Measurements from ENCODE around the gene CFAP54. TPM values are rescaled to one million over a fixed set of nuclear protein-coding genes. Genes with fewer than 3 reads are reported as not detected.

The CFAP54 gene
- total RNA-seq, 1 experiment from 2014 or later = 0.64 TPM

- Histone ChIP-seq H3K4me3 (ENCODE audit: low read depth in 2 of 2, low read length in 2 of 2) (no peak overlapping the region), H3K27me3 (ENCODE audit: control insufficient read depth, insufficient read depth, low read length) (no peaks in the 10 kb centered on the region), H3K27ac (ENCODE audit: low read length) (no peak overlapping the region), H3K9me3 (ENCODE audit: control insufficient read depth, insufficient read depth, low read depth, low read length) (no peaks in the 10 kb centered on the region), H3K36me3 (ENCODE audit: control insufficient read depth, insufficient read depth, low read length) (no peaks in the 10 kb centered on the region), H3K4me1 (ENCODE audit: control insufficient read depth, insufficient read depth, low read length) (no peaks in the 10 kb centered on the region)
- in situ Hi-C loops (cut with HindIII; ENCODE audit: low pct_unique_long_range_greater_than_20kb, low sequenced_read_pairs) = no loop called here
- no TSS peak for BruUV-seq (replicated peaks)
- ATAC-seq (no peak), DNase-seq (ENCODE audit: low read depth, low spot score) (peak; percentile 53)
- POLR2A ChIA-PET = no interaction called here
- CTCF ChIA-PET = no interaction called here
- TF ChIP-seq SIN3A (IDR thresholded peaks at IDR 0.05; ENCODE audit: borderline replicate concordance, insufficient read depth, low read depth, low read length) = no peak
- TF ChIP-seq, protein P1, sequence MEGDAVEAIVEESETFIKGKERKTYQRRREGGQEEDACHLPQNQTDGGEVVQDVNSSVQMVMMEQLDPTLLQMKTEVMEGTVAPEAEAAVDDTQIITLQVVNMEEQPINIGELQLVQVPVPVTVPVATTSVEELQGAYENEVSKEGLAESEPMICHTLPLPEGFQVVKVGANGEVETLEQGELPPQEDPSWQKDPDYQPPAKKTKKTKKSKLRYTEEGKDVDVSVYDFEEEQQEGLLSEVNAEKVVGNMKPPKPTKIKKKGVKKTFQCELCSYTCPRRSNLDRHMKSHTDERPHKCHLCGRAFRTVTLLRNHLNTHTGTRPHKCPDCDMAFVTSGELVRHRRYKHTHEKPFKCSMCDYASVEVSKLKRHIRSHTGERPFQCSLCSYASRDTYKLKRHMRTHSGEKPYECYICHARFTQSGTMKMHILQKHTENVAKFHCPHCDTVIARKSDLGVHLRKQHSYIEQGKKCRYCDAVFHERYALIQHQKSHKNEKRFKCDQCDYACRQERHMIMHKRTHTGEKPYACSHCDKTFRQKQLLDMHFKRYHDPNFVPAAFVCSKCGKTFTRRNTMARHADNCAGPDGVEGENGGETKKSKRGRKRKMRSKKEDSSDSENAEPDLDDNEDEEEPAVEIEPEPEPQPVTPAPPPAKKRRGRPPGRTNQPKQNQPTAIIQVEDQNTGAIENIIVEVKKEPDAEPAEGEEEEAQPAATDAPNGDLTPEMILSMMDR (IDR thresholded peaks at IDR 0.05) = no peak
- TF ChIP-seq TCF7L2 (IDR thresholded peaks at IDR 0.05; ENCODE audit: low read depth, low read length) = no peak
- TF ChIP-seq POLR2AphosphoS5 (IDR thresholded peaks at IDR 0.05; ENCODE audit: low read depth, low read length) = no peak
- no peak for TF ChIP-seq REST (IDR thresholded peaks at IDR 0.05; ENCODE audit: insufficient read depth in 1 of 2, low read depth in 2 of 2, low read length in 1 of 2)
- intact Hi-C loops (cut with micrococcal nuclease; ENCODE audit: unreplicated experiment) = no loop called here
These were observed 285.3 kb downstream of the CFAP54 start for GRCh38 chr12:96774496-96775256.

GRCh38 chr12:96776908-96777307, 287.5 kb downstream of the CFAP54 start:
- no peaks in the 10 kb centered on the region for H3K36me3 ChIP-seq (ENCODE audit: control insufficient read depth, insufficient read depth, low read length)
- H3K4me1 ChIP-seq (ENCODE audit: control insufficient read depth, insufficient read depth, low read length) = no peaks in the 10 kb centered on the region
- ChIA-PET POLR2A (no interaction called here), CTCF (no interaction called here)
- in situ Hi-C loops (cut with HindIII; ENCODE audit: low pct_unique_long_range_greater_than_20kb, low sequenced_read_pairs) = no loop called here
- ATAC-seq (no peak), DNase-seq (ENCODE audit: low read depth, low spot score) (no peak)
- no peaks in the 10 kb centered on the region for H3K9me3 ChIP-seq (ENCODE audit: control insufficient read depth, insufficient read depth, low read depth, low read length)
- no peak overlapping the region for H3K4me3 ChIP-seq (ENCODE audit: low read depth in 2 of 2, low read length in 2 of 2)
- no peaks in the 10 kb centered on the region for H3K27me3 ChIP-seq (ENCODE audit: control insufficient read depth, insufficient read depth, low read length)
- TF ChIP-seq TCF7L2 (IDR thresholded peaks at IDR 0.05; ENCODE audit: low read depth, low read length) (no peak), SIN3A (IDR thresholded peaks at IDR 0.05; ENCODE audit: borderline replicate concordance, insufficient read depth, low read depth, low read length) (no peak), POLR2AphosphoS5 (IDR thresholded peaks at IDR 0.05; ENCODE audit: low read depth, low read length) (no peak), REST (IDR thresholded peaks at IDR 0.05; ENCODE audit: insufficient read depth in 1 of 2, low read depth in 2 of 2, low read length in 1 of 2) (no peak)
- TF ChIP-seq, protein P1 (IDR thresholded peaks at IDR 0.05) = no peak
- BruUV-seq (replicated peaks) = no TSS peak
- no peak overlapping the region for H3K27ac ChIP-seq (ENCODE audit: low read length)
- intact Hi-C loops (cut with micrococcal nuclease; ENCODE audit: unreplicated experiment) = no loop called here
